WI38 (cell line): ENCODE results near the gene ALDH16A1.

Experiments
- H3K4me3 ChIP-seq: 2 replicates; pipeline ENCODE4 v1.5.1; 2011; ENCODE audit warnings: low read depth, mild to moderate bottlenecking, control low read depth, low read length
- CTCF ChIP-seq: IDR thresholded peaks from 2 replicates; pipeline ENCODE4 v1.5.1; 2012; ENCODE audit warnings: low read depth, mild to moderate bottlenecking, control low read depth, low read length

Gene ALDH16A1

GRCh38 chr19:49499030-49499670 lies 46.1 kb downstream of the ALDH16A1 start:
- H3K4me3 ChIP-seq: no peak overlapping the region
- TF ChIP-seq CTCF: no peak

GRCh38 chr19:49502866-49503581 lies 50.0 kb downstream of the ALDH16A1 start:
- no peak overlapping the region for H3K4me3 ChIP-seq
- TF ChIP-seq CTCF: peak; percentile 55

- H3K4me3 ChIP-seq: no peak overlapping the region
- TF ChIP-seq CTCF: no peak
Measured at GRCh38 chr19:49503582-49503962, 50.5 kb downstream of the ALDH16A1 start.

GRCh38 chr19:49506575-49507105 lies 53.6 kb downstream of the ALDH16A1 start:
- no peak overlapping the region for H3K4me3 ChIP-seq
- peak; percentile 78 for TF ChIP-seq CTCF

GRCh38 chr19:49507803-49508494 lies 54.9 kb downstream of the ALDH16A1 start:
- H3K4me3 ChIP-seq: no peak overlapping the region
- no peak for TF ChIP-seq CTCF

GRCh38 chr19:49512970-49513745 lies 60.1 kb downstream of the ALDH16A1 start:
- no peak for TF ChIP-seq CTCF

More at GRCh38 chr19:49512970-49513745, 60.1 kb downstream of the ALDH16A1 start:
- H3K4me3 ChIP-seq: peak overlapping the region; percentile 50
